H9 (cell line): ENCODE measurements around the gene OR1M1. TPM values are rescaled to one million over a fixed set of nuclear protein-coding genes. Genes with fewer than 3 reads are reported as not detected.
A peak's percentile ranks its signal among the peaks of the same experiment; 100 is the strongest.

ENCODE experiments used
- DNase-seq: peaks from one replicate; pipeline ENCODE4 v3.0.0-alpha.2; 2017
- H2AFZ ChIP-seq: one replicate; pipeline ENCODE4 v1.6.1; 2013; ENCODE audit warnings: mild to moderate bottlenecking, low read length, control low read depth, moderate library complexity
- H2AK5ac ChIP-seq: 2 replicates; pipeline ENCODE4 v1.6.1; 2013; ENCODE audit warnings: low read length, control low read depth, mixed read lengths; ENCODE audit not compliant: insufficient read length
- H2BK120ac ChIP-seq: one replicate; pipeline ENCODE4 v1.6.1; 2013; ENCODE audit warnings: low read depth, mild to moderate bottlenecking, low read length, control low read depth, inconsistent platforms; ENCODE audit not compliant: poor library complexity, severe bottlenecking
- H2BK12ac ChIP-seq: 2 replicates; pipeline ENCODE4 v1.6.1; 2013; ENCODE audit warnings: low read length, control low read depth, mixed read lengths, low read depth; ENCODE audit not compliant: insufficient read length
- H2BK15ac ChIP-seq: 2 replicates; pipeline ENCODE4 v1.6.1; 2013; ENCODE audit warnings: low read depth, low read length, control low read depth
- H2BK20ac ChIP-seq: one replicate; pipeline ENCODE4 v1.6.1; 2013; ENCODE audit warnings: low read depth, mild to moderate bottlenecking, low read length, control low read depth, inconsistent platforms; ENCODE audit not compliant: poor library complexity, severe bottlenecking
- H2BK5ac ChIP-seq: 2 replicates; pipeline ENCODE4 v1.6.1; 2013; ENCODE audit warnings: low read length, control low read depth, mixed read lengths; ENCODE audit not compliant: insufficient read length
- H3K14ac ChIP-seq: 2 replicates; pipeline ENCODE4 v1.6.1; 2013; ENCODE audit warnings: low read length, control low read depth; ENCODE audit not compliant: insufficient read depth
- H3K18ac ChIP-seq: 2 replicates; pipeline ENCODE4 v1.6.1; 2013; ENCODE audit warnings: low read depth, mild to moderate bottlenecking, mixed read lengths, low read length, control low read depth; ENCODE audit not compliant: insufficient read length
- H3K23ac ChIP-seq: 2 replicates; pipeline ENCODE4 v1.6.1; 2013; ENCODE audit warnings: low read length, control low read depth, mixed read lengths, low read depth; ENCODE audit not compliant: insufficient read length
- H3K23me2 ChIP-seq: 2 replicates; pipeline ENCODE4 v1.6.1; 2013; ENCODE audit warnings: low read depth, mild to moderate bottlenecking, mixed read lengths, low read length, control low read depth; ENCODE audit not compliant: insufficient read length, poor library complexity, severe bottlenecking
- H3K27ac ChIP-seq: 2 replicates; pipeline ENCODE4 v1.5.1; 2013; ENCODE audit warnings: low read length, control low read depth, mixed read lengths, low read depth; ENCODE audit not compliant: insufficient read length
- H3K27me3 ChIP-seq: 2 replicates; pipeline ENCODE4 v1.6.1; 2013; ENCODE audit warnings: low read length, control low read depth, inconsistent platforms; ENCODE audit not compliant: insufficient read depth
- H3K4ac ChIP-seq: 2 replicates; pipeline ENCODE4 v1.6.1; 2013; ENCODE audit warnings: low read depth, mild to moderate bottlenecking, control low read depth, inconsistent platforms, low read length, moderate library complexity
- H3K4me1 ChIP-seq: 2 replicates; pipeline ENCODE4 v1.6.1; 2013; ENCODE audit warnings: low read length, control low read depth, inconsistent platforms; ENCODE audit not compliant: insufficient read depth
- H3K4me2 ChIP-seq: 2 replicates; pipeline ENCODE4 v1.6.1; 2013; ENCODE audit warnings: low read length, control low read depth, mixed read lengths; ENCODE audit not compliant: insufficient read length, insufficient read depth
- H3K56ac ChIP-seq: 2 replicates; pipeline ENCODE4 v1.6.1; 2013; ENCODE audit warnings: low read depth, mild to moderate bottlenecking, mixed read lengths, low read length, control low read depth; ENCODE audit not compliant: insufficient read length
- H3K79me1 ChIP-seq: 2 replicates; pipeline ENCODE4 v1.6.1; 2013; ENCODE audit warnings: low read depth, mild to moderate bottlenecking, moderate library complexity, low read length, control low read depth, inconsistent platforms; ENCODE audit not compliant: insufficient read depth, poor library complexity, severe bottlenecking
- H3K79me2 ChIP-seq: 2 replicates; pipeline ENCODE4 v1.6.1; 2013; ENCODE audit warnings: low read length, control low read depth, inconsistent platforms; ENCODE audit not compliant: insufficient read depth
- H3K9ac ChIP-seq: 2 replicates; pipeline ENCODE4 v1.6.1; 2013; ENCODE audit warnings: low read length, control low read depth, mixed read lengths; ENCODE audit not compliant: insufficient read length; ENCODE audit errors: extremely low read depth
- H3K9me3 ChIP-seq: one replicate; pipeline ENCODE4 v1.6.1; 2013; ENCODE audit warnings: low read depth, low read length, inconsistent platforms; ENCODE audit not compliant: control insufficient read depth
- H3T11ph ChIP-seq: one replicate; pipeline ENCODE4 v1.6.1; 2013; ENCODE audit warnings: mild to moderate bottlenecking, low read length, control low read depth, inconsistent platforms
- H4K20me1 ChIP-seq: one replicate; pipeline ENCODE4 v1.6.1; 2013; ENCODE audit not compliant: control insufficient read depth, insufficient read length, insufficient read depth
- H4K5ac ChIP-seq: 2 replicates; pipeline ENCODE4 v1.6.1; 2013; ENCODE audit warnings: low read depth, mild to moderate bottlenecking, mixed read lengths, low read length, control low read depth; ENCODE audit not compliant: insufficient read length
- H4K8ac ChIP-seq: replicated peaks from 2 replicates; pipeline ENCODE4 v1.6.1; 2013; ENCODE audit warnings: low read length, control low read depth, mixed read lengths, low read depth; ENCODE audit not compliant: insufficient read length
- H4K91ac ChIP-seq: 2 replicates; pipeline ENCODE4 v1.6.1; 2013; ENCODE audit warnings: low read depth, mild to moderate bottlenecking, moderate library complexity, mixed read lengths, low read length, control low read depth; ENCODE audit not compliant: insufficient read length
- H3K27ac Mint-ChIP-seq, 3 experiments: 2 replicates in 2 of 3; 3 replicates in 1 of 3; pipeline ENCODE4 v1.8.0; 2020 to 2021; ENCODE audit warnings: mixed read lengths in 3 of 3, mild to moderate bottlenecking in 1 of 3, moderate library complexity in 1 of 3
- H3K27me3 Mint-ChIP-seq: 2 replicates; pipeline ENCODE4 v1.8.0; 2021; ENCODE audit warnings: low read depth, mild to moderate bottlenecking, moderate library complexity, mixed read lengths
- H3K36me3 Mint-ChIP-seq, 3 experiments: 2 replicates in 2 of 3; 3 replicates in 1 of 3; pipeline ENCODE4 v1.8.0; 2020 to 2021; ENCODE audit warnings: low read depth in 3 of 3, mixed read lengths in 3 of 3; ENCODE audit not compliant: insufficient read depth in 1 of 3
- H3K4me1 Mint-ChIP-seq, 2 experiments: 2 replicates each; pipeline ENCODE4 v1.8.0; 2020; ENCODE audit warnings: mixed read lengths in 2 of 2
- H3K4me3 Mint-ChIP-seq, 2 experiments: 2 replicates in 1 of 2; 3 replicates in 1 of 2; pipeline ENCODE4 v1.8.0; 2020 to 2021; ENCODE audit warnings: mild to moderate bottlenecking in 2 of 2, mixed read lengths in 2 of 2, moderate library complexity in 1 of 2
- H3K9me3 Mint-ChIP-seq, 2 experiments: 2 replicates in 1 of 2; 3 replicates in 1 of 2; pipeline ENCODE4 v1.8.0; 2020; ENCODE audit warnings: mild to moderate bottlenecking in 2 of 2, mixed read lengths in 2 of 2, moderate library complexity in 1 of 2
- CTCF ChIP-seq: fragments of 200-600 bp; sonication (generic); conservative IDR thresholded peaks from 3 replicates; pipeline ENCODE4 v1.8.0; 2021; ENCODE audit warnings: antibody characterized with exemption, mild to moderate bottlenecking
- WGBS: extraction: QIAGEN DNeasy Blood & Tissue Kit; methylation state at CpG from one replicate; pipeline ENCODE4 v1.1.7; 2013; ENCODE audit warnings: missing lambda C conversion rate, low lambda C conversion rate, mixed read lengths; ENCODE audit not compliant: insufficient read length; ENCODE audit errors: extremely low coverage; 5-methylcytosine and 5-hydroxymethylcytosine counted together
- total RNA-seq: library from RNA; stranded (reverse); gene quantifications from 2 replicates; pipeline ENCODE4 v1.2.1, GENCODE V29; 2021

OR1M1 gene
- total RNA-seq, 1 experiment from 2014 or later = not detected

DNA sequence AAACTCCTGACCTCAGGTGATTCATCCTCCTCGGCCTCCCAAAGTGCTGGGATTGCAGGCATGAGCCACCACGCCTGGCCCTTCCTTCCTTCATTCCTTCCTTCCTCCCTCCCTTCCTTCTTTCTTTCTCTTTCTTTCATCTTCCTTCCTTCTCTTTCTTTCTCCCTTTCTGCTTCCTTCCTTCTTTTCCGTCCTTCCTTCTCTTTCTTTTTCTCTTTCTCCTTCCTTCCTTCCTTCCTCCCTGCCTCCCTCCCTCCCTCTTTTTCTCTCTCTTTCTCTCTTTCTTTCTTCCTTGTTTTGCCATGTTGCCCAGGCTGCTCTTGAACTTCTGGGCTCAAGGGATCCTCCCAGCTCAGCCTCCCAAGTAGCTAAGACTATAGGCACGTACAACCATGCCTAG is 40.2 kb upstream of the OR1M1 start:
- Histone ChIP-seq H3K9ac (no peak overlapping the region), H2BK5ac (no peak overlapping the region), H4K5ac (no peak overlapping the region), H2BK120ac (no peak overlapping the region), H3K23me2 (no peaks in the 10 kb centered on the region), H3K27me3 (no peaks in the 10 kb centered on the region), H4K8ac (no peak overlapping the region), H3K4me2 (no peak overlapping the region), H3K79me2 (no peaks in the 10 kb centered on the region), H3K79me1 (no peaks in the 10 kb centered on the region), H3K18ac (no peak overlapping the region), H2BK20ac (no peak overlapping the region), H3K27ac (no peak overlapping the region), H3T11ph (no peak overlapping the region), H4K91ac (no peak overlapping the region), H3K56ac (no peak overlapping the region), H4K20me1 (no peaks in the 10 kb centered on the region), H3K4me1 (0 out of 2 replicates have a peak, but pooled peaks cover 2% of the 10 kb centered on the region), H3K14ac (no peak overlapping the region), H2AK5ac (no peak overlapping the region), H2BK12ac (no peak overlapping the region), H3K9me3 (no peaks in the 10 kb centered on the region), H3K23ac (no peak overlapping the region), H2AFZ (no peak overlapping the region), H3K4ac (no peak overlapping the region), H2BK15ac (no peak overlapping the region)
- Mint-ChIP-seq H3K36me3 (no peaks in the 10 kb centered on the region), H3K27me3 (peaks cover 2% of the 10 kb centered on the region; the same call in 1 of the 2 replicates), H3K27ac (0 out of 7 replicates have a peak overlapping the region, but pooled peaks of 1 of the 3 experiments have one; percentile 21), H3K4me3 (no peak overlapping the region; a peak in 1 of 5 replicates), H3K9me3 (no peaks in the 10 kb centered on the region), H3K4me1 (peaks cover 17% of the 10 kb centered on the region in 2 experiments)
- no peak for DNase-seq
- WGBS = no CpG with 5 or more reads among the region's 4 CpGs
- TF ChIP-seq CTCF = no peak
